H9 (cell line): Measurements from ENCODE around the gene MEI4. TPM values are rescaled to one million over a fixed set of nuclear protein-coding genes. Genes with fewer than 3 reads are reported as not detected.

Source experiments
- DNase-seq: peaks from one replicate; pipeline ENCODE4 v3.0.0-alpha.2; 2017
- H2AFZ ChIP-seq: one replicate; pipeline ENCODE4 v1.6.1; 2013; ENCODE audit warnings: mild to moderate bottlenecking, low read length, control low read depth, moderate library complexity
- H2AK5ac ChIP-seq: 2 replicates; pipeline ENCODE4 v1.6.1; 2013; ENCODE audit warnings: low read length, control low read depth, mixed read lengths; ENCODE audit not compliant: insufficient read length
- H2BK120ac ChIP-seq: one replicate; pipeline ENCODE4 v1.6.1; 2013; ENCODE audit warnings: low read depth, mild to moderate bottlenecking, low read length, control low read depth, inconsistent platforms; ENCODE audit not compliant: poor library complexity, severe bottlenecking
- H2BK12ac ChIP-seq: 2 replicates; pipeline ENCODE4 v1.6.1; 2013; ENCODE audit warnings: low read length, control low read depth, mixed read lengths, low read depth; ENCODE audit not compliant: insufficient read length
- H2BK15ac ChIP-seq: 2 replicates; pipeline ENCODE4 v1.6.1; 2013; ENCODE audit warnings: low read depth, low read length, control low read depth
- H2BK20ac ChIP-seq: one replicate; pipeline ENCODE4 v1.6.1; 2013; ENCODE audit warnings: low read depth, mild to moderate bottlenecking, low read length, control low read depth, inconsistent platforms; ENCODE audit not compliant: poor library complexity, severe bottlenecking
- H2BK5ac ChIP-seq: 2 replicates; pipeline ENCODE4 v1.6.1; 2013; ENCODE audit warnings: low read length, control low read depth, mixed read lengths; ENCODE audit not compliant: insufficient read length
- H3K14ac ChIP-seq: 2 replicates; pipeline ENCODE4 v1.6.1; 2013; ENCODE audit warnings: low read length, control low read depth; ENCODE audit not compliant: insufficient read depth
- H3K18ac ChIP-seq: 2 replicates; pipeline ENCODE4 v1.6.1; 2013; ENCODE audit warnings: low read depth, mild to moderate bottlenecking, mixed read lengths, low read length, control low read depth; ENCODE audit not compliant: insufficient read length
- H3K23ac ChIP-seq: 2 replicates; pipeline ENCODE4 v1.6.1; 2013; ENCODE audit warnings: low read length, control low read depth, mixed read lengths, low read depth; ENCODE audit not compliant: insufficient read length
- H3K23me2 ChIP-seq: 2 replicates; pipeline ENCODE4 v1.6.1; 2013; ENCODE audit warnings: low read depth, mild to moderate bottlenecking, mixed read lengths, low read length, control low read depth; ENCODE audit not compliant: insufficient read length, poor library complexity, severe bottlenecking
- H3K27ac ChIP-seq: 2 replicates; pipeline ENCODE4 v1.5.1; 2013; ENCODE audit warnings: low read length, control low read depth, mixed read lengths, low read depth; ENCODE audit not compliant: insufficient read length
- H3K27me3 ChIP-seq: 2 replicates; pipeline ENCODE4 v1.6.1; 2013; ENCODE audit warnings: low read length, control low read depth, inconsistent platforms; ENCODE audit not compliant: insufficient read depth
- H3K4ac ChIP-seq: 2 replicates; pipeline ENCODE4 v1.6.1; 2013; ENCODE audit warnings: low read depth, mild to moderate bottlenecking, control low read depth, inconsistent platforms, low read length, moderate library complexity
- H3K4me1 ChIP-seq: 2 replicates; pipeline ENCODE4 v1.6.1; 2013; ENCODE audit warnings: low read length, control low read depth, inconsistent platforms; ENCODE audit not compliant: insufficient read depth
- H3K4me2 ChIP-seq: 2 replicates; pipeline ENCODE4 v1.6.1; 2013; ENCODE audit warnings: low read length, control low read depth, mixed read lengths; ENCODE audit not compliant: insufficient read length, insufficient read depth
- H3K56ac ChIP-seq: 2 replicates; pipeline ENCODE4 v1.6.1; 2013; ENCODE audit warnings: low read depth, mild to moderate bottlenecking, mixed read lengths, low read length, control low read depth; ENCODE audit not compliant: insufficient read length
- H3K79me1 ChIP-seq: 2 replicates; pipeline ENCODE4 v1.6.1; 2013; ENCODE audit warnings: low read depth, mild to moderate bottlenecking, moderate library complexity, low read length, control low read depth, inconsistent platforms; ENCODE audit not compliant: insufficient read depth, poor library complexity, severe bottlenecking
- H3K79me2 ChIP-seq: 2 replicates; pipeline ENCODE4 v1.6.1; 2013; ENCODE audit warnings: low read length, control low read depth, inconsistent platforms; ENCODE audit not compliant: insufficient read depth
- H3K9ac ChIP-seq: 2 replicates; pipeline ENCODE4 v1.6.1; 2013; ENCODE audit warnings: low read length, control low read depth, mixed read lengths; ENCODE audit not compliant: insufficient read length; ENCODE audit errors: extremely low read depth
- H3K9me3 ChIP-seq: one replicate; pipeline ENCODE4 v1.6.1; 2013; ENCODE audit warnings: low read depth, low read length, inconsistent platforms; ENCODE audit not compliant: control insufficient read depth
- H3T11ph ChIP-seq: one replicate; pipeline ENCODE4 v1.6.1; 2013; ENCODE audit warnings: mild to moderate bottlenecking, low read length, control low read depth, inconsistent platforms
- H4K20me1 ChIP-seq: one replicate; pipeline ENCODE4 v1.6.1; 2013; ENCODE audit not compliant: control insufficient read depth, insufficient read length, insufficient read depth
- H4K5ac ChIP-seq: 2 replicates; pipeline ENCODE4 v1.6.1; 2013; ENCODE audit warnings: low read depth, mild to moderate bottlenecking, mixed read lengths, low read length, control low read depth; ENCODE audit not compliant: insufficient read length
- H4K8ac ChIP-seq: replicated peaks from 2 replicates; pipeline ENCODE4 v1.6.1; 2013; ENCODE audit warnings: low read length, control low read depth, mixed read lengths, low read depth; ENCODE audit not compliant: insufficient read length
- H4K91ac ChIP-seq: 2 replicates; pipeline ENCODE4 v1.6.1; 2013; ENCODE audit warnings: low read depth, mild to moderate bottlenecking, moderate library complexity, mixed read lengths, low read length, control low read depth; ENCODE audit not compliant: insufficient read length
- H3K27ac Mint-ChIP-seq, 3 experiments: 2 replicates in 2 of 3; 3 replicates in 1 of 3; pipeline ENCODE4 v1.8.0; 2020 to 2021; ENCODE audit warnings: mixed read lengths in 3 of 3, mild to moderate bottlenecking in 1 of 3, moderate library complexity in 1 of 3
- H3K27me3 Mint-ChIP-seq: 2 replicates; pipeline ENCODE4 v1.8.0; 2021; ENCODE audit warnings: low read depth, mild to moderate bottlenecking, moderate library complexity, mixed read lengths
- H3K36me3 Mint-ChIP-seq, 3 experiments: 2 replicates in 2 of 3; 3 replicates in 1 of 3; pipeline ENCODE4 v1.8.0; 2020 to 2021; ENCODE audit warnings: low read depth in 3 of 3, mixed read lengths in 3 of 3; ENCODE audit not compliant: insufficient read depth in 1 of 3
- H3K4me1 Mint-ChIP-seq, 2 experiments: 2 replicates each; pipeline ENCODE4 v1.8.0; 2020; ENCODE audit warnings: mixed read lengths in 2 of 2
- H3K4me3 Mint-ChIP-seq, 2 experiments: 2 replicates in 1 of 2; 3 replicates in 1 of 2; pipeline ENCODE4 v1.8.0; 2020 to 2021; ENCODE audit warnings: mild to moderate bottlenecking in 2 of 2, mixed read lengths in 2 of 2, moderate library complexity in 1 of 2
- H3K9me3 Mint-ChIP-seq, 2 experiments: 2 replicates in 1 of 2; 3 replicates in 1 of 2; pipeline ENCODE4 v1.8.0; 2020; ENCODE audit warnings: mild to moderate bottlenecking in 2 of 2, mixed read lengths in 2 of 2, moderate library complexity in 1 of 2
- WGBS: extraction: QIAGEN DNeasy Blood & Tissue Kit; methylation state at CpG from one replicate; pipeline ENCODE4 v1.1.7; 2013; ENCODE audit warnings: missing lambda C conversion rate, low lambda C conversion rate, mixed read lengths; ENCODE audit not compliant: insufficient read length; ENCODE audit errors: extremely low coverage; 5-methylcytosine and 5-hydroxymethylcytosine counted together
- total RNA-seq: library from RNA; stranded (reverse); gene quantifications from 2 replicates; pipeline ENCODE4 v1.2.1, GENCODE V29; 2021
- TF ChIP-seq, protein P1 (sequence below): fragments of 200-600 bp; sonication (generic); conservative IDR thresholded peaks from 3 replicates; pipeline ENCODE4 v1.8.0; 2021; ENCODE audit warnings: antibody characterized with exemption, mild to moderate bottlenecking

Gene MEI4
- total RNA-seq, 1 experiment from 2014 or later = 0.55 TPM

- no peaks in the 10 kb centered on the region; a peak in 1 of 4 replicates for H3K4me1 Mint-ChIP-seq
- Histone ChIP-seq H4K20me1 (no peaks in the 10 kb centered on the region), H3K9me3 (no peaks in the 10 kb centered on the region), H3K79me2 (no peaks in the 10 kb centered on the region), H3T11ph (no peak overlapping the region), H2BK20ac (no peak overlapping the region), H3K18ac (no peak overlapping the region), H3K14ac (no peak overlapping the region), H4K91ac (no peak overlapping the region), H4K8ac (no peak overlapping the region), H2AFZ (no peak overlapping the region), H2BK5ac (no peak overlapping the region), H3K56ac (no peak overlapping the region), H3K27me3 (no peaks in the 10 kb centered on the region), H3K4me1 (no peaks in the 10 kb centered on the region), H3K9ac (no peak overlapping the region), H2BK120ac (no peak overlapping the region), H3K27ac (no peak overlapping the region), H3K4me2 (no peak overlapping the region), H3K23ac (no peak overlapping the region), H3K23me2 (no peaks in the 10 kb centered on the region), H2BK15ac (no peak overlapping the region), H2BK12ac (no peak overlapping the region), H3K79me1 (no peaks in the 10 kb centered on the region), H4K5ac (no peak overlapping the region), H2AK5ac (no peak overlapping the region), H3K4ac (no peak overlapping the region)
- no peak for DNase-seq
- no peak overlapping the region for H3K27ac Mint-ChIP-seq
- no peaks in the 10 kb centered on the region for H3K36me3 Mint-ChIP-seq
- H3K9me3 Mint-ChIP-seq = no peaks in the 10 kb centered on the region
- TF ChIP-seq, protein P1, sequence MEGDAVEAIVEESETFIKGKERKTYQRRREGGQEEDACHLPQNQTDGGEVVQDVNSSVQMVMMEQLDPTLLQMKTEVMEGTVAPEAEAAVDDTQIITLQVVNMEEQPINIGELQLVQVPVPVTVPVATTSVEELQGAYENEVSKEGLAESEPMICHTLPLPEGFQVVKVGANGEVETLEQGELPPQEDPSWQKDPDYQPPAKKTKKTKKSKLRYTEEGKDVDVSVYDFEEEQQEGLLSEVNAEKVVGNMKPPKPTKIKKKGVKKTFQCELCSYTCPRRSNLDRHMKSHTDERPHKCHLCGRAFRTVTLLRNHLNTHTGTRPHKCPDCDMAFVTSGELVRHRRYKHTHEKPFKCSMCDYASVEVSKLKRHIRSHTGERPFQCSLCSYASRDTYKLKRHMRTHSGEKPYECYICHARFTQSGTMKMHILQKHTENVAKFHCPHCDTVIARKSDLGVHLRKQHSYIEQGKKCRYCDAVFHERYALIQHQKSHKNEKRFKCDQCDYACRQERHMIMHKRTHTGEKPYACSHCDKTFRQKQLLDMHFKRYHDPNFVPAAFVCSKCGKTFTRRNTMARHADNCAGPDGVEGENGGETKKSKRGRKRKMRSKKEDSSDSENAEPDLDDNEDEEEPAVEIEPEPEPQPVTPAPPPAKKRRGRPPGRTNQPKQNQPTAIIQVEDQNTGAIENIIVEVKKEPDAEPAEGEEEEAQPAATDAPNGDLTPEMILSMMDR = no peak
- H3K27me3 Mint-ChIP-seq = no peaks in the 10 kb centered on the region
- no CpG with 5 or more reads among the region's 2 CpGs for WGBS
- H3K4me3 Mint-ChIP-seq = no peak overlapping the region
Measured at GRCh38 chr6:77686931-77687330, 34.1 kb downstream of the MEI4 start.
